CD1c-positive myeloid dendritic cell (primary cell): ENCODE results near the gene UQCC5.

ENCODE experiments used
- DNase-seq: peaks from one replicate; pipeline ENCODE4 v3.0.0-alpha.2; 2016; ENCODE audit errors: extremely low spot score

UQCC5 gene

DNA sequence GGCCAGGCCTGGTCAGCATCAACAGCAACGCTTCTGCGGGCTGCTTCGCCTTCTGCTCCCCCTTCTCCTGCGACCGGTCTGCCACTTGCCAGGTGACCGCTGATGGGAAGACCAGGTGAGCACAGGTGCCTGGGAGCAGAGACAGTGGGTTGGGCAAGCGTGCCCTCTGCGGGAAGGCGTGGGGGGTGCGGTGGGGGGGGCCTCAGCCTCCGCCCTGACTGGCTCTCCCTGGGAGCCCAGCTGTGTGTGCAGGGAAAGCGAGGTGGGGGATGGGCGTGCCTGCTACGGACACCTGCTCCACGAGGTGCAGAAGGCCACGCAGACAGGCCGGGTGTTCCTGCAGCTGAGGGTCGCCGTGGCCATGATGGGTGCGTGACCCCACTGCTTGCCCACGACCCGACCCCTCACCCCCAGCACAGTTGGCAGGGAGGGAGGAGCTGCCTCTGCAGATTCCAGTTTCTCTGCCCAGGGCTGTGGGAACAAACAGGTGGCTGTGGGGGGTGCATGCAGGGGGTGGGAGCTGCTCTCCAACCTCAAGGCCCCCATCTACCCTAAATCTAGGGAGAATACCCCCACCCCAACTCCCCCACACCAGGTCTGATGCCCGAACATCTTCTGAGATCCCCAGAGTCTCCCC, 32.5 kb upstream of the UQCC5 start:
- no peak for DNase-seq

DNA sequence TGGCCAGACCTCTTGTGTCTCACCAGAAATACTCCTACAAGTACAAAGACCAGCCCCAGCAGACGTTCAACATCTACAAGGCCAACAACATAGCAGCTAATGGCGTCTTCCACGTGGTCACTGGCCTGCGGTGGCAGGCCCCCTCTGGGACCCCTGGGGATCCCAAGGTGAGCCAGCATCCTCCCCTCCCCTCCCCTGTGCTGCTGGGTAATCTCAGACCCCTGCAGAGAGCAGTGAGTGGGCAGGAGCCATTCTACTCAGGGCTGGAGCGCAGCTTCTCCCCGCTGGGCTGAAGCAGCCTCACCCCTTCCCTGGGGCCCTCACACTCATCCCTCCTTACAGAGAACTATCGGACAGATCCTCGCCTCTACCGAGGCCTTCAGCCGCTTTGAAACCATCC, 31.4 kb upstream of the UQCC5 start:
- DNase-seq: no peak

- DNase-seq: no peak
These were observed 30.0 kb upstream of the UQCC5 start for GRCh38 chr3:52506266-52506966.

GRCh38 chr3:52507359-52507758, 29.0 kb upstream of the UQCC5 start:
- DNase-seq: no peak

GRCh38 chr3:52509753-52510328, 26.6 kb upstream of the UQCC5 start:
- no peak for DNase-seq

GRCh38 chr3:52511509-52511908, 24.9 kb upstream of the UQCC5 start:
- DNase-seq: no peak

- no peak for DNase-seq
These were observed 24.3 kb upstream of the UQCC5 start for GRCh38 chr3:52512105-52512504.

DNA sequence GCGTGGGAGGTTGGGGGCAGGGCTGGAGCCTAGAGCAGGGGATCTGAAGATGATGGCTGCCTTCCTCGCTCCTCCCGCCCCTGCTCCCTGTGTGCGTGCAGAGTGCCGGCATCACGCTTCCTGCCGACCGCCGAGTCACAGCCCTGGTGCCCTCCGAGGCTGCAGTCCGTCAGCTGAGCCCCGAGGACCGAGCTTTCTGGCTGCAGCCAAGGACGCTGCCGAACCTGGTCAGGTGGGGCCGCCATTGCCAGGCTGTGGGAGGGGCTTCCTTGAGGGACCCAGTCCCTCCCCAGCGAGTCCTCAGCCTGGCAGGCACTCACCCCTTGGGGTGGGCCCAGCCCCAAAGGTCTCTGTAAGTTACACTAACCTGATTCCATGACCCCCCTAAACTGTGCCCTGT, 23.7 kb upstream of the UQCC5 start:
- no peak for DNase-seq

- DNase-seq: no peak
These were observed 23.1 kb upstream of the UQCC5 start for GRCh38 chr3:52513281-52513680.

DNA sequence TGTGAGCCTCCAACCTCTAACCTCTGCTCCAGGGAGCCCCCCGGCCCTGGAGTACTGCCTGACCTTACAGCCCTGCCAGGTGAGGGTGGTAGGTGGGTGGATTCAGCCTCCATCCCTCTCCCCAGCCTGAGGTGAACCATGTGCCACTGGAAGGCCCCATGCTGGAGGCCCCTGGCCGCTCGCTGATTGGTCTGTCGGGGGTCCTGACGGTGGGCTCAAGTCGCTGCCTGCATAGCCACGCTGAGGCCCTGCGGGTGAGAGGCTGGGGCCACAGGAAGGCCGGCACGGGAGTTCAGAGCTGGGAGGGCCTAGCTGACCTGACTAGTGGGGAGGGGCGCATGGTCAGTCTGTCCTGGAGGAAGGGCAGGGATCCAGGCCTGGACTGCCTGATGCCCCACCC, 21.8 kb upstream of the UQCC5 start:
- DNase-seq: no peak

GRCh38 chr3:52515192-52515591, 21.2 kb upstream of the UQCC5 start:
- no peak for DNase-seq

- no peak for DNase-seq
These were observed 19.8 kb upstream of the UQCC5 start for GRCh38 chr3:52516509-52517195.

- no peak for DNase-seq
These were observed 18.3 kb upstream of the UQCC5 start for GRCh38 chr3:52517796-52518722.

GRCh38 chr3:52518723-52519444, 17.5 kb upstream of the UQCC5 start:
- DNase-seq: no peak

- DNase-seq: no peak
These were observed 16.8 kb upstream of the UQCC5 start for GRCh38 chr3:52519445-52520140.

DNA sequence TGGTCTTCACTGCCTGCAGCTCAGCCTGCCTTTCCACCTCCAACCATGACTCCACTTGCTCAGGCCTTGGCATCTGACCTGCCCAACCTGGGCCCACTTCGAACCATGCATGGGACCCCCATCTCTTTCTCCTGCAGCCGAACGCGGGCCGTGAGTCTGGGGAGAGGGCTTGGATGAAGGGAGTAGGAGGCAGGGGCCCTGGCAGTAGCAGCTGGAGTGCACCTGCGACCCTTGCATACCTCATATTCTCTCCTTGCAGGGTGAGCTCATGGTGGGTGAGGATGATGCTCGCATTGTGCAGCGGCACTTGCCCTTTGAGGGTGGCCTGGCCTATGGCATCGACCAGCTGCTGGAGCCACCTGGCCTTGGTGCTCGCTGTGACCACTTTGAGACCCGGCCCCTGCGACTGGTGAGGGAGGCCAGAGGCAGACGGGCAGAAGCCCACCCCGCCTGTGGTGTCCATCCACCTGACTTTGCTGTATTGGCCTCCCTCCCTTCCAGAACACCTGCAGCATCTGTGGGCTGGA, 16.2 kb upstream of the UQCC5 start:
- DNase-seq: no peak

DNA sequence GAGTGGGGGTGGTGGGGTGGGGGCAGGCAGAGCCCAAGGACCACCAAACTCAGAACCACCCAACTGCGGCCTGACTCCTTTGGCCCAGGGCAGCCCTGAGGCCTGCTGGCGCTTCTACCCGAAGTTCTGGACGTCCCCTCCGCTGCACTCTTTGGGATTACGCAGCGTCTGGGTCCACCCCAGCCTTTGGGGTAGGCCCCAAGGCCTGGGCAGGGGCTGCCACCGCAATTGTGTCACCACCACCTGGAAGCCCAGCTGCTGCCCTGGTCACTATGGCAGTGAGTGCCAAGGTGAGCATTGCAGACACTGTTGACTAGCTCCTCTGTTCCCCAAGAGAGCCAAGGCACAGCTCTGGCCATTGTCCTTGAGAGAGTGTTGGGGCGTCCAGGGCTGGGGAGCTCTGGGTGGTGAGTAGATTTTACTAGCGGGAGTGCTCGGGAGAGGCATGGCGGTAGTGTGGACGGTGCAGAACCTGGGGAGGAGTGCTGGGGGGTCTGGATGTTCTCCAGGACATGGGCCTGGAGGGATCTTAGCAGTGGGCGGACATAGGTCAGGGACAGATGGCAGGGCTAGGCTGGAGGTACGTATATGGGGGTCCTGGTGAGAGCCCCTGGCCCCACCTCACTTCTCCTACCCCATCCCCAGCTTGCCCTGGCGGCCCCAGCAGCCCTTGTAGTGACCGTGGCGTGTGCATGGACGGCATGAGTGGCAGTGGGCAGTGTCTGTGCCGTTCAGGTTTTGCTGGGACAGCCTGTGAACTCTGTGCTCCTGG, 15.5 kb upstream of the UQCC5 start:
- DNase-seq: no peak

GRCh38 chr3:52521488-52521824, 14.9 kb upstream of the UQCC5 start:
- no peak for DNase-seq

DNA sequence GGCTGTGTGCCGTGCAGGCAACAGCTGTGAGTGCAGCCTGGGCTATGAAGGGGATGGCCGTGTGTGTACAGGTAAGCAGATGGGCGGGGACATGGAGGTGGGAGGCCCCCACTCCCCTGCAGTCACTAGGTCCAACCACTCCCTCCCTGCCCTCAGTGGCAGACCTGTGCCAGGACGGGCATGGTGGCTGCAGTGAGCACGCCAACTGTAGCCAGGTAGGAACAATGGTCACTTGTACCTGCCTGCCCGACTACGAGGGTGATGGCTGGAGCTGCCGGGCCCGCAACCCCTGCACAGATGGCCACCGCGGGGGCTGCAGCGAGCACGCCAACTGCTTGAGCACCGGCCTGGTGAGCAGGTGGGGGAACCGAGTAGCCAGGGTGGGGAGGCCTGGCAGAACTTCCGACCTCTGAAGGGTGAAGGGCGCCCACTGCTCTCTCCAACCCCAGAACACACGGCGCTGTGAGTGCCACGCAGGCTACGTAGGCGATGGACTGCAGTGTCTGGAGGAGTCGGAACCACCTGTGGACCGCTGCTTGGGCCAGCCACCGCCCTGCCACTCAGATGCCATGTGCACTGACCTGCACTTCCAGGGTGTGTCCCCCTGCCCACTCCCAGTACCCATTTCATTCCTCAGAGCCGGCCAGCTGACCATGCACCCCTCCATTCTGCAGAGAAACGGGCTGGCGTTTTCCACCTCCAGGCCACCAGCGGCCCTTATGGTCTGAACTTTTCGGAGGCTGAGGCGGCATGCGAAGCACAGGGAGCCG, 14.3 kb upstream of the UQCC5 start:
- DNase-seq: no peak
